Hepatocyte (in vitro differentiated cells): ENCODE measurements around the gene AMH.

Experiments used
- EZH2 ChIP-seq: fragments of 200-600 bp; sonication (generic); IDR thresholded peaks from 2 replicates; pipeline ENCODE4 v1.6.1; 2016; ENCODE audit warnings: antibody characterized with exemption, mild to moderate bottlenecking, borderline replicate concordance
- EZH2phosphoT487 ChIP-seq: fragments of 200-600 bp; sonication (generic); IDR thresholded peaks from one replicate; pipeline ENCODE4 v1.6.1; 2018; ENCODE audit warnings: antibody characterized with exemption, mild to moderate bottlenecking, low read depth, moderate library complexity; ENCODE audit not compliant: unreplicated experiment, severe bottlenecking
- TF ChIP-seq, protein P1 (sequence below): fragments of 200-600 bp; sonication (generic); IDR thresholded peaks from 2 replicates; pipeline ENCODE4 v1.5.1; 2016; ENCODE audit warnings: antibody characterized with exemption, mild to moderate bottlenecking; ENCODE audit not compliant: poor library complexity

DNA sequence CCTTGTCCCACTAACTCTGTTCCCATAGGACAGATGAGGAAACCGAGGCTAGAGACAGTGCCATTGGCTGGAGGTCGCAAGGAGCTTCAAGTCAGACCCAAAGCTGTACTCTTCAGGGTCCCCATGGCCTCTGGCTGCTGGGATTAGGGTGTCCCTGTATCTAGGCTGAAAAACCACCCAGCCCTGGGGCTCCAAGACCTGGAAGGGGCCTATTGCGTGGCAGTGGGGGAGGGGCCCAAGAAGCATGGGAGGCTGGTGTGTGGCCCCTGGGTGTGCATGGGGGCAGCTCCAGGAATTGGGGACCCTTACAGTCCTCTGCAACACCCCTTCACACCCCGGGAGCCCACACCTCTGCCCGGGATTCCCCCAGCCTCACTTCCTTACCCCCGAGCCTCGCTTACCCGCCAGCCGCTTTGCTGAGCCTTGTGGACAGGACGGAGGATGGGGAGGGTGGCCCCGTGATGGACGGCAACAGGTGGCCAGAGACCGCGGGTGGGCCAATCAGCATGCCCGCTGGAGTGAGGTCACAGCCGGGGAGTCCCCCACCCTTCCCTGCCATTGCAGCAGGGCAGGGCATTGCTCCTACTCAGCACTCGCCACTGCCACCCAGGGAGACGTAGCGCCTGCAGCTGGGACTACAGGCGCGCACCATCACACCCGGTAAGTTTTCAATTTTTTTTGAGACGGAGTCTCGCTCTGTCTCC, 7.0 kb downstream of the AMH start, which contains the start of gene JSRP1:
- TF ChIP-seq, protein P1, sequence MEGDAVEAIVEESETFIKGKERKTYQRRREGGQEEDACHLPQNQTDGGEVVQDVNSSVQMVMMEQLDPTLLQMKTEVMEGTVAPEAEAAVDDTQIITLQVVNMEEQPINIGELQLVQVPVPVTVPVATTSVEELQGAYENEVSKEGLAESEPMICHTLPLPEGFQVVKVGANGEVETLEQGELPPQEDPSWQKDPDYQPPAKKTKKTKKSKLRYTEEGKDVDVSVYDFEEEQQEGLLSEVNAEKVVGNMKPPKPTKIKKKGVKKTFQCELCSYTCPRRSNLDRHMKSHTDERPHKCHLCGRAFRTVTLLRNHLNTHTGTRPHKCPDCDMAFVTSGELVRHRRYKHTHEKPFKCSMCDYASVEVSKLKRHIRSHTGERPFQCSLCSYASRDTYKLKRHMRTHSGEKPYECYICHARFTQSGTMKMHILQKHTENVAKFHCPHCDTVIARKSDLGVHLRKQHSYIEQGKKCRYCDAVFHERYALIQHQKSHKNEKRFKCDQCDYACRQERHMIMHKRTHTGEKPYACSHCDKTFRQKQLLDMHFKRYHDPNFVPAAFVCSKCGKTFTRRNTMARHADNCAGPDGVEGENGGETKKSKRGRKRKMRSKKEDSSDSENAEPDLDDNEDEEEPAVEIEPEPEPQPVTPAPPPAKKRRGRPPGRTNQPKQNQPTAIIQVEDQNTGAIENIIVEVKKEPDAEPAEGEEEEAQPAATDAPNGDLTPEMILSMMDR = no peak
- no peak for TF ChIP-seq EZH2phosphoT487
- TF ChIP-seq EZH2 = no peak
